CD14-positive monocyte (primary cell): ENCODE data around the gene GNAT2. TPM values are rescaled to one million over a fixed set of nuclear protein-coding genes. Genes with fewer than 3 reads are reported as not detected.

Source experiments
- DNase-seq, 3 donors: peaks; one replicate each; pipeline ENCODE4 v3.0.0-alpha.2; 2011 to 2022
- H2AFZ ChIP-seq: 2 replicates; pipeline ENCODE4 v1.6.0; 2012; ENCODE audit warnings: mild to moderate bottlenecking, low read depth, low read length, inconsistent platforms; ENCODE audit not compliant: insufficient read depth, poor library complexity, severe bottlenecking
- H3K27ac ChIP-seq, 2 donors: 1 replicate in 1 of 2; 2 replicates in 1 of 2; pipeline ENCODE4 v1.5.1; 2012 to 2013; ENCODE audit warnings: low read length in 2 of 2, control low read depth in 1 of 2, inconsistent platforms in 1 of 2, low read depth in 1 of 2, mild to moderate bottlenecking in 1 of 2
- H3K27me3 ChIP-seq, 2 donors: one replicate each; pipeline versions ENCODE4 v1.6.0 to v1.6.1; 2011 to 2013; ENCODE audit warnings: low read length in 2 of 2; ENCODE audit not compliant: control insufficient read depth in 2 of 2, insufficient read depth in 2 of 2
- H3K36me3 ChIP-seq, 2 donors: replicated peaks in 1 of 2; 1 replicate in 1 of 2; 2 replicates in 1 of 2; pipeline versions ENCODE4 v1.5.1 to v1.6.1; 2012 to 2013; ENCODE audit warnings: low read length in 2 of 2, control low read depth in 1 of 2, inconsistent platforms in 1 of 2, mild to moderate bottlenecking in 1 of 2; ENCODE audit not compliant: insufficient read depth in 2 of 2, control insufficient read depth in 1 of 2
- H3K4me1 ChIP-seq, 2 donors: 1 replicate in 1 of 2; 2 replicates in 1 of 2; pipeline versions ENCODE4 v1.5.1 to v1.6.1; 2012 to 2013; ENCODE audit warnings: low read length in 2 of 2, control low read depth in 1 of 2, inconsistent platforms in 1 of 2, mild to moderate bottlenecking in 1 of 2, moderate library complexity in 1 of 2; ENCODE audit not compliant: insufficient read depth in 2 of 2, control insufficient read depth in 1 of 2
- H3K4me2 ChIP-seq: replicated peaks from 2 replicates; pipeline ENCODE3; 2012; ENCODE audit warnings: low read length, moderate library complexity, mild to moderate bottlenecking; ENCODE audit not compliant: poor library complexity, severe bottlenecking; ENCODE audit errors: extremely low read depth
- H3K4me3 ChIP-seq, 3 experiments: fragments of 200-600 bp in 1 of 3; sonication (generic) in 1 of 3; replicated peaks in 1 of 3; 1 replicate in 2 of 3; 2 replicates in 1 of 3; pipeline ENCODE4 v1.5.1; 2011 to 2013; ENCODE audit warnings: low read length in 3 of 3, mild to moderate bottlenecking in 3 of 3, control low read depth in 2 of 3, low read depth in 2 of 3, inconsistent platforms in 1 of 3, moderate library complexity in 1 of 3
- H3K79me2 ChIP-seq: 2 replicates; pipeline ENCODE4 v1.6.0; 2012; ENCODE audit warnings: mild to moderate bottlenecking, control low read depth, inconsistent platforms, low read length, moderate library complexity; ENCODE audit not compliant: insufficient read depth
- H3K9ac ChIP-seq: 2 replicates; pipeline ENCODE4 v1.6.0; 2017; ENCODE audit warnings: low read length, mild to moderate bottlenecking; ENCODE audit not compliant: insufficient read depth, poor library complexity, severe bottlenecking
- H3K9me3 ChIP-seq, 2 donors: replicated peaks in 1 of 2; 1 replicate in 1 of 2; 2 replicates in 1 of 2; pipeline versions ENCODE4 v1.5.1 to v1.6.1; 2012 to 2013; ENCODE audit warnings: low read length in 2 of 2, control low read depth in 1 of 2; ENCODE audit not compliant: control insufficient read depth in 1 of 2, insufficient read depth in 1 of 2
- H4K20me1 ChIP-seq: 2 replicates; pipeline ENCODE4 v1.6.0; 2012; ENCODE audit warnings: mild to moderate bottlenecking, low read length, control low read depth, moderate library complexity; ENCODE audit not compliant: insufficient read depth
- H3K27ac Mint-ChIP-seq, 7 donors: one replicate each; pipeline ENCODE4 v1.8.0; 2020; ENCODE audit warnings: mild to moderate bottlenecking in 7 of 7, mixed read lengths in 7 of 7, moderate library complexity in 6 of 7, inconsistent platforms in 2 of 7
- H3K27me3 Mint-ChIP-seq, 3 donors: one replicate each; pipeline ENCODE4 v1.8.0; 2021 to 2022; ENCODE audit warnings: low read depth in 3 of 3, mild to moderate bottlenecking in 3 of 3, mixed read lengths in 3 of 3, moderate library complexity in 3 of 3, inconsistent platforms in 1 of 3
- H3K36me3 Mint-ChIP-seq, 2 donors: one replicate each; pipeline ENCODE4 v1.8.0; 2020; ENCODE audit warnings: mixed read lengths in 2 of 2, inconsistent platforms in 1 of 2, mild to moderate bottlenecking in 1 of 2
- H3K4me1 Mint-ChIP-seq: one replicate; pipeline ENCODE4 v1.8.0; 2020; ENCODE audit warnings: mild to moderate bottlenecking, mixed read lengths
- H3K4me3 Mint-ChIP-seq, 2 donors: one replicate each; pipeline ENCODE4 v1.8.0; 2020; ENCODE audit warnings: mild to moderate bottlenecking in 2 of 2, mixed read lengths in 2 of 2, moderate library complexity in 1 of 2
- H3K9me3 Mint-ChIP-seq, 7 donors: one replicate each; pipeline ENCODE4 v1.8.0; 2020 to 2022; ENCODE audit warnings: mixed read lengths in 7 of 7, mild to moderate bottlenecking in 6 of 7, moderate library complexity in 6 of 7, inconsistent platforms in 2 of 7
- whole genome bisulfite sequencing: methylation state at CpG from one replicate; pipeline ENCODE4 v1.1.5; 2013; ENCODE audit warnings: missing lambda C conversion rate; ENCODE audit not compliant: insufficient coverage; 5-methylcytosine and 5-hydroxymethylcytosine counted together
- intact Hi-C, 2 donors: fragments of 100-400 bp; cut with micrococcal nuclease; formaldehyde crosslinking; loops; one replicate each; pipeline versions ENCODE4 v1.15.0 to v1.15.1; 2023
- polyA plus RNA-seq, 3 donors: library from polyadenylated mRNA; depleted of rRNA in 1 of 3; unstranded in 2 of 3; stranded (reverse) in 1 of 3; fragments of 300-500 nt in 2 of 3; fragments of >200 nt in 1 of 3; fragmentation: Illumina TruSeq in 2 of 3; gene quantifications; 1 replicate in 2 of 3; 2 replicates in 1 of 3; pipeline ENCODE4 v1.2.3, GENCODE V29; 2012 to 2021
- TF ChIP-seq, protein P1 (sequence below): fragments of 200-600 bp; IDR thresholded peaks from one replicate; pipeline ENCODE4 v1.8.0; 2022; ENCODE audit warnings: antibody characterized with exemption, mild to moderate bottlenecking

Gene GNAT2
- polyA plus RNA-seq, 3 donors: 0.05 TPM; not detected in 2

DNA sequence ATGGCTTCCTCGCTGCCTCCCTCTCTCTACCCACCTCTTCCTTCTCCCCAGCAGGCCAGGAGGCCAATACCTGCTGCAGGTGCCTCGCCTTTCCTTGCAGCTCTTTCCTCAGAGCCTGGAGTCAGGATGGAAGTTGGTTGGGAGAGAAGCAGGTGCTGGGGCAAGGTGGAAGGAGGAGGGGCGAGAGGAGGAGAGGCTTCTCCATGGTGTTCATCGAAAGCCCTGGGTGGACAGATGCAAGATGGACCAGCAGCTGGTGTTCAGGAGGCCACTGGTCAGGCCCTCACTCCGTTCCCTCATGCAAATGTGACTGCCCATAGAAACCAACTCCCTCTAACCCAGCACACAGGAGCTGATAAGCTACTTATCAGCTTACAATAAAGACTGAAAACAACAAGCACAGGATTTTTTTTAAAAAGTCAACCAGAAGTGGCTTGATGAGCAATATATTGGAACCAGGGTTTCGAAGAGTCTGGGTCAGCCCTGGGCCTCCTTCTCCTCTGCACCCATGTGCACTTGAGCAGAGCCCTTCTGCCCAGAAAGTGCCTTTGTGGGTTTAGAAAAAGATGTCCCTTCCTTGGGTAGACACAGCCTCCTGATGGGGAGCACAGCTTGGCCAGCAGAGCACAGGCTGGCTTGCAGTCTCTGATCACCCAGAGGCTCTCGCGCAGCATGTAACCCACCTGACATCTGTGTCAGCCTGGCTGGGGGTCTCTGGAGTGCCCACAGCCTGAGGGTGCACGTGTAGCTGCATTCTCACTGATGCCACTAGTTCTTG is 19.8 kb upstream of the GNAT2 start:
- H3K4me3 Mint-ChIP-seq: no peak overlapping the region
- H3K9me3 ChIP-seq: no peaks in the 10 kb centered on the region
- no peak overlapping the region for H3K9ac ChIP-seq
- no peaks in the 10 kb centered on the region for H3K79me2 ChIP-seq
- no peaks in the 10 kb centered on the region for H3K9me3 Mint-ChIP-seq
- intact Hi-C loops: loop anchor here in 1 of 2 donors (5.0 kb wide), 1 partner anchor 42 kb away; no protein-coding TSS in a partner anchor
- H3K36me3 ChIP-seq: no peaks in the 10 kb centered on the region
- no peaks in the 10 kb centered on the region for H4K20me1 ChIP-seq
- no peaks in the 10 kb centered on the region for H3K27me3 ChIP-seq
- peaks cover 33% of the 10 kb centered on the region for H3K4me1 Mint-ChIP-seq
- TF ChIP-seq, protein P1, sequence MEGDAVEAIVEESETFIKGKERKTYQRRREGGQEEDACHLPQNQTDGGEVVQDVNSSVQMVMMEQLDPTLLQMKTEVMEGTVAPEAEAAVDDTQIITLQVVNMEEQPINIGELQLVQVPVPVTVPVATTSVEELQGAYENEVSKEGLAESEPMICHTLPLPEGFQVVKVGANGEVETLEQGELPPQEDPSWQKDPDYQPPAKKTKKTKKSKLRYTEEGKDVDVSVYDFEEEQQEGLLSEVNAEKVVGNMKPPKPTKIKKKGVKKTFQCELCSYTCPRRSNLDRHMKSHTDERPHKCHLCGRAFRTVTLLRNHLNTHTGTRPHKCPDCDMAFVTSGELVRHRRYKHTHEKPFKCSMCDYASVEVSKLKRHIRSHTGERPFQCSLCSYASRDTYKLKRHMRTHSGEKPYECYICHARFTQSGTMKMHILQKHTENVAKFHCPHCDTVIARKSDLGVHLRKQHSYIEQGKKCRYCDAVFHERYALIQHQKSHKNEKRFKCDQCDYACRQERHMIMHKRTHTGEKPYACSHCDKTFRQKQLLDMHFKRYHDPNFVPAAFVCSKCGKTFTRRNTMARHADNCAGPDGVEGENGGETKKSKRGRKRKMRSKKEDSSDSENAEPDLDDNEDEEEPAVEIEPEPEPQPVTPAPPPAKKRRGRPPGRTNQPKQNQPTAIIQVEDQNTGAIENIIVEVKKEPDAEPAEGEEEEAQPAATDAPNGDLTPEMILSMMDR: no peak
- H3K4me1 ChIP-seq: peaks cover 20 to 30% of the 10 kb centered on the region in 2 donors
- H3K4me2 ChIP-seq: no peak overlapping the region
- no peak overlapping the region for H2AFZ ChIP-seq
- peaks cover 0 to 2% of the 10 kb centered on the region in 2 donors for H3K36me3 Mint-ChIP-seq
- no peak overlapping the region for H3K27ac ChIP-seq
- peaks cover 1 to 11% (median 6%) of the 10 kb centered on the region in 3 donors for H3K27me3 Mint-ChIP-seq
- WGBS: 96% methylated on average over 3 of the region's 9 CpGs
- no peak overlapping the region for H3K27ac Mint-ChIP-seq
- H3K4me3 ChIP-seq: no peak overlapping the region
- peak in 1 of 3 donors; percentile 4 for DNase-seq

DNA sequence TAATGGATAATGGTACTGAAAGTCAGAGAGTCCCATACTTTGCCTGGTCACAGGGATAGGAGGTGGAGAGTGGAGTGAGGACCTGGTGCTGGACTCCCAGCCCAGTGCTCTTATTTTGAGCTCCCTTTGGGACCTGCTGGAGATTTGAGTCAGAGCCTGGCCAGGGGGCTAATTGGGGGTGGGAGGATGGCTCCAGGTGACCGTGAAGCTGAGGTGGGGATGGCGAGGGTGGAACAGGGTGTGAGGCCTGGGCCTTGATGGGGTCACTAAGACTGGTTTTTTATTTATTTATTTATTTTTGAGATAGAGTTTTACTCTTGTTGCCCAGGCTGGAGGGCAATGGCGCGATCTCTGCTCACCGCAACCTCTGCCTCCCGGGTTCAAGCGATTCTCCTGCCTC is 18.0 kb upstream of the GNAT2 start:
- intact Hi-C loops: loop anchor here in 1 of 2 donors (5.0 kb wide), 1 partner anchor 40 kb away; no protein-coding TSS in a partner anchor
- H3K9ac ChIP-seq: no peak overlapping the region
- no peak overlapping the region for H2AFZ ChIP-seq
- H3K4me3 ChIP-seq: no peak overlapping the region
- no peaks in the 10 kb centered on the region for H3K79me2 ChIP-seq
- WGBS: no CpG with 5 or more reads among the region's 7 CpGs
- H4K20me1 ChIP-seq: peaks cover 4% of the 10 kb centered on the region
- H3K27me3 ChIP-seq: no peaks in the 10 kb centered on the region
- H3K9me3 ChIP-seq: no peaks in the 10 kb centered on the region
- H3K36me3 ChIP-seq: peaks cover 2 to 5% of the 10 kb centered on the region in 2 donors
- Mint-ChIP-seq H3K9me3 (no peaks in the 10 kb centered on the region), H3K27ac (peak overlapping the region in 1 of 7 donors; percentile 36), H3K4me1 (peaks cover 25% of the 10 kb centered on the region), H3K4me3 (no peak overlapping the region), H3K27me3 (peaks cover 1 to 14% (median 6%) of the 10 kb centered on the region in 3 donors), H3K36me3 (peaks cover 2 to 4% of the 10 kb centered on the region in 2 donors)
- H3K4me2 ChIP-seq: no peak overlapping the region
- peaks cover 20 to 25% of the 10 kb centered on the region in 2 donors for H3K4me1 ChIP-seq
- TF ChIP-seq, protein P1: no peak
- peak in 1 of 3 donors; percentile 1 for DNase-seq
- H3K27ac ChIP-seq: no peak overlapping the region
